Measurements from ENCODE around the gene STRA8. TPM values are rescaled to one million over a fixed set of nuclear protein-coding genes. Genes with fewer than 3 reads are reported as not detected.

Gene STRA8, protein sequence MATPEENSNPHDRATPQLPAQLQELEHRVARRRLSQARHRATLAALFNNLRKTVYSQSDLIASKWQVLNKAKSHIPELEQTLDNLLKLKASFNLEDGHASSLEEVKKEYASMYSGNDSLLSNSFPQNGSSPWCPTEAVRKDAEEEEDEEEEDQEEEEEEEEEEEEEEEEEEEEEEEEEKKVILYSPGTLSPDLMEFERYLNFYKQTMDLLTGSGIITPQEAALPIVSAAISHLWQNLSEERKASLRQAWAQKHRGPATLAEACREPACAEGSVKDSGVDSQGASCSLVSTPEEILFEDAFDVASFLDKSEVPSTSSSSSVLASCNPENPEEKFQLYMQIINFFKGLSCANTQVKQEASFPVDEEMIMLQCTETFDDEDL
- not detected in 2 replicates for total RNA-seq (2014; rRNA removed; shearing (Covaris generic))
- polyA plus RNA-seq (2014; cell fraction: nucleus; rRNA removed): not detected in 2 replicates

DNA sequence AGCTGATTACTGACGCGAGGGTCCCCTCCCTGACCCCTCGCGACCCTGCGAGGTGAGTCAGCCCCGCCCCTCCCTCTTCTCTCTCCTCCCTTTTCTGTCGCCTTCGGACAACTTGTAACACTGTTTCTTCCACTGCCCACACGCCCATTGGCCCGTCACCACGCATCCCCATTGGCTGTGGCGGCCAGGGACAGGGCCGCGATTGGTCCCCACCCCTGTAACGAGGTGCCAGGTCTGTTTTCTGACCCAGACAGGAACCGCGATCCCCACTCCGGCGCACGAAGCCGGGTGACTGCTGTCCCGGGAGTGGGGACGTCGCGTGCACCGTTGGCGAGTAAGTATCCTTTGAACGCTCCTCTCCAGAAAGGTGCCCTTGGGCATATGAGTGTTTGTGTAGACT, at the start of gene STRA8:
TSS of gene STRA8 (plus strand) at position 269 of the 400 bp plus-strand sequence. CDS start 6,687 bp downstream, outside the sequence.
- no peak for DNase-seq (ENCODE audit: extremely low read depth, low read depth)

DNA sequence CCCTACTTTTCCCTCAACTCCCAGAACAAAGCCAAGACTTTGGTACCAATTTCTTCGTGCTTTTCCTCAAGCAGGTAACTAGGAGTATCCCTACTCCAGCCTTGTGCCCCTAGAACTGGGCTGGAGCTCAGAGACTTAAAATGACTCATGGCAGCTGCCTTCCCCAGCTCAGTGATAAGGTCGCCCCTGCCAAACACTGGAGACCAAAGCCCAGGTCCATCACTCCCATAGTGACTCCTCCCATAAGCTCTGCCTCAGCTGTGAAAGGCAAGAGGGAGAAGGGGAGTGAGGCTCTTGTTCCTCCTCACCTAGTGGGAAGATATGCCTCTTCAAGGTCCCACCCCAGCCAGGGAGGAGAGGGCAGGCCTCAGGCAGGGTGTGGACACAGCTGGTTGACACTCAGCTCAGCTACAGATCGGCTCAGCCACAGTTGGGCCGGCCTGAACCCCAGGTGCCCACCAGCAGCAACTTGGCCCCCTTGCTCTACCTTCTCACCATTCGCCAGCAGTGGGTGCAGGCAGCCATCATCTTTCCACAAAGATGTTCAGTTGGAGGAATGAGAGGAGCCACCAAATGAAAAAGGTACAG, 49.3 kb upstream of the STRA8 start:
- DNase-seq (ENCODE audit: extremely low read depth, low read depth): no peak

DNA sequence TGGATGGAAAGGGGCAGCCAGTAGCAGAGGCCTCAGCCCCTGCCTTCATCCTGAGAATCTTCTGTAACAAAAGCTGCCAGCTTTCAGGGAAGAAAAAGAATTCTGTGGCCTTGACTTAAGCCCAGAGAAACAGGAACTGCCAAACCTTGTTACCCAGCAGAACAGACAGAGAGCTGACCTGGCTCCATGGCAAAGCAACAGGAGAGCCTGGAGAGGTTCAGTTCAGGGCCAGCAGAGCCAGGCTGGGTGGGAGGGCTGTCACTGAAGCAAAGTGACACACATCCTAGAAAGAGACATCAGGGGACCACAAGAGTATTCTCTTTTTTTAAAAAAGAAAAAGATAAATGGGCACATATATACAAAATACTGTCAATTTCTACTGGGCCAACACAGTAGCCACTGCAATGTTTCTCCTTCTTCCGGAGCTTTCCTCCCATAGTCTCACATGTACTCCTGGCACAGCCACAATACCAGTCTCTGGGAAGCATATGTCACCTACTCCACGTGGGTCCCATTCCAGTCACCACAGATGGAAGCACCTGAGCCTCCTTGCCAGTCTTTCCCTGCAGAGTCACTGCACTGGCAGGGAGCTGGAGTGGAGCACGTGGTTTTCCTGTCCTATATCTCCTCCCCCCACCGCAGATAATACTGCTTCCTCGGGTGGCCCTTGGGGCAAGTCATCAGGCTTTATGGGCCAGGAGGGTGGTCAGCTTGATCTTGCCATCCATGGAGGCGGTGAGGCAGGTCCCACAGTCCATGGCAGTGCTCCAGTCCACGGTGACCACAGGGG, 48.0 kb upstream of the STRA8 start:
- no peak for DNase-seq (ENCODE audit: extremely low read depth, low read depth)

DNA sequence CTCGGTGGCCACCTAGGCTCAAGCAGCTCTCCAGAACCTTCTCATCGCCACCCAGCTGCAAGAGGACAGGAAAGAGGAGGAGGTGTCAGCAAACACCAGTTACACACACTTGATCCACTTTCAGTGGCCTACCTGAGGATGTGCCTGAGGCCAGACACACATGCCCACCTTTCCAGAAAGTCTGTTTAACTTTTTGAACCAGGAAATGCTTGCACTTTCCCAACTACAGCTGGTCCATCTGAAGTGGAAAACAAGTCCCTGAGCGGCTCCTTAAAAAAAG, 47.4 kb upstream of the STRA8 start:
- DNase-seq (ENCODE audit: extremely low read depth, low read depth): no peak

DNA sequence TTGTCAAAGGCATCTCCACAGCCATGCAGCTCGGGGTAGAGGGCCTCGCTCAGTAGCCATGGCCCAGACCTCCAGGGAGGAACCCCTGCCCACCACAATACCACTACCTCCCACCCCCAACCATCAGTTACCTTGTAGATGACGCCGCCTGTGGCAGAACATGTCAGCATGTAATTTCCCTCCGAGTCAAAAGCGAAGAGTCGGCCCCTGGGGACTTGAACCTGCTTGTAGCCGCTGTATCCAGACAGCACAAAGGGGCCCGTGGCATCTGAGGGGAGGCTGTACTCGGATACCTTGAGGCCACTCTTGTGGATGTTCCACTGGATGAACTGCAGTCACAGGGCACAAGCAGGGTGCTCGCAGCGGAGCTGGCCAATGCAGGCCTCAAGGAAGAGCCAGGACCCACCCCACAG, 46.8 kb upstream of the STRA8 start:
- no peak for DNase-seq (ENCODE audit: extremely low read depth, low read depth)

DNA sequence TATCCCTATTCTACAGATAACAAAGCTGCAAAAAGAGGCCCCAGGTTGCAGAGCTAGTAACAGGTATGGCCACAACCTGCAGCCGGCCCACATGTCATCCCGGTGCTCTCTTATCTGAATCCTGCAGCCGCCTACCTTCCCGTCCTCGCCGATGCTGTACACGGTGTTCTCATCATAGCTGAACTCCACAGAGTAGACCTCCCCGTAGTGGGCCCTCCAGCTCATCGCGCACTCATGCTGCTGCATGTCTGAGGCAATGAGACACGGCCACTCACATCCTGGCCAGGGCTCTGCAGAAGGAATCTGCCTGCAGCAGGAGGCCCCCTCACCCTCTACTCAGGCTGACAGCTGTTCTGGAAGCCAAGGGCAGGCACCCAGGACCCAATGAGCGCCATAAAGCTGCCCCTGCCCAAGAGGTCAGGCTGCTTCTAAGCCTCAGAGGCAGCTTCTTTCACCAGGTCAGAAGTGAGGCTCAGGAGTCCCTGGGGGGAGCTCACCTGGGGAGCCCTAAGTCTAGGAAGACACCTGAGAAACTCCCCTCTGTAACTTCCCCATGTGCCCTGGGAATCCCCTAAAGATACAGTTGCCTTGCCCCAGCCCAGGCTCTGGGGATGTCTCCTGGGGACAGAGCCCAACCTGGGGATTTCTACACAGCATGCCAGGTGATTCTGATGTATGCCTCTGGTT, 45.2 kb upstream of the STRA8 start:
- no peak for DNase-seq (ENCODE audit: extremely low read depth, low read depth)

DNA sequence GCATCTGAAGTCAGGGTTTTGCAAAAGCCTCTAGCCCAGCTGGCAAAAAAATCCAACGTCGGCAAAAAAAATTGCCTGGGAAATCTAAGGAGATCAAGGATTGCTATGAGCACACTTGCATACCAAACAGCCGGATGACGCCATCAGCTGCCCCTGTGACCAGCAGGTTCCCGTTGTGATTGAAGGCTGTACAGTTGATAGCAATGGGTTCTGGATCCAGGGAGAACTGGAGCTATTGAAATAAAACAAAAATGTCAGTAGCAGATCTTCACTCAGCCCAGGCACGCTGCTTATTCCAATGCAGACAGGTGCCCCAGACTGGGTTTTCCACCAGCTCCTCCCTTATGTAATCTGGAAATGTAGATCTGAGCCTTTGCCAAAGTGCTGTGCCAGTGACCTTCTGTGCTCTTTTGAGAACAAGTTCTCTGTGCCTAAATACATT, 44.4 kb upstream of the STRA8 start:
- DNase-seq (ENCODE audit: extremely low read depth, low read depth): no peak

DNA sequence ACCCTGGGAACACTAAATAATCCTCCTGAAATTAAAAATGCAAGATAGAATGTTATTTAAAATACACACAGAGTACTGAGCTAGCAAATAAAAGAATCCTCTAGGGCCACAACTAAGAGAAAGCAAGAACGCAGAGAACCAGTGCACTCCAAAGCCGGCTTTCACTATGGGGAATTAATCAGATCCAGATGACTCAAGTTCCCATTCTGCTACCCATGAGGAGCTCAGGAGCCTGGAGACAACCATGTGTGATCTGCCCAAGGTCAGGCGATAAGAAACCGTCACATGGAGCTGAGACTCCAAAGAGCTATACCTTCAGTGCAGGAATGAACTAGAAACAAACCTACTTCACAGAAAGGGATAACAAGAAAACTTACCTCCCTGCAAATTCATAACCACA, 43.7 kb upstream of the STRA8 start:
- no peak for DNase-seq (ENCODE audit: extremely low read depth, low read depth)

DNA sequence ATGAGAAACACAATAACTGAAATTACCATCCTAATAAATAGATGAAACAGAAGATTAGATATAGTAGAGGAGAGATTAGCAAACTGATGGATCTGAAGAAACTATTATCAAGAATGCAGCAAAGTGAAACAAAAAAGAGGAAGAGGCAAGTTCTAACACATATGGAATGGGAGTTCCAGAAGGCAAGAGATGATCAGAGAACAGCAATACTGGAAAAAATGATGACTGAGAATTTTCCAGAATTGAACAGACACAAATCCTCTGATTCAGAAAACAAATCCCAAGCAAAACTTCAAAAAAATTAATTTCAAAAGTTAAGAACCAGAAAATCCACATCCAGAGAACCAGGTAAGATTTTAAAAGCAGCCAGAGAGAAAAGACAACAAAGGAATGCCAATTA, 42.9 kb upstream of the STRA8 start:
- DNase-seq (ENCODE audit: extremely low read depth, low read depth): no peak

DNA sequence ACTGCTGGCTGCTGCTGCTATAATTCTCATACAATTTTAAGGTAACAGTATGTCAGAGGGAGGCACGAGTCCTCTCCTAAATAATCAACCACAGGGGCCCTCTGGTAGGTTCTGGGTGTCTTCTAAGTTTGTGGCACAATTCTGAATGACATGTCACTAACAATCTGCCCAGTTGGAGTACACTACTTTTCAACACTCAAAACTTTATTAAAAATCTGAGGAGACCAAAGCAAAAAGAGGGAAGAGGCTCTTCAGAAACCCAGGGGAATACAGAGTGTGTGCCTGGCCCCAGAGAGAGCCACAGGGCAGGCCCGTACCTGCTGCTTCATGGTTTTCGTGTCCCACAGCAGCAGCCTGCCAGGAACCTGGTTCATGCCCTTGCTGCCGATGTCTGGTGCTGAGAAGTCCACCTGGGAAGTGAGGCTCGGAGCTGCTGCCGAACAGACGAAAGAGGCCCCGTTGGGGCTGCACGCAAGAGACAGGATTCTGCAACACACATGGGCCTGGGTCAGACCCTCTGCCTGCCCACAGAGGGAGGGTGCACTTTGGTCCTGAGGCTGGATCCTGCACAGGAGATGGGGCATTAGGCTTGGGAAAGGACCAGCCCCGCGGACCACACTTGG, 40.6 kb upstream of the STRA8 start:
- no peak for DNase-seq (ENCODE audit: extremely low read depth, low read depth)

DNA sequence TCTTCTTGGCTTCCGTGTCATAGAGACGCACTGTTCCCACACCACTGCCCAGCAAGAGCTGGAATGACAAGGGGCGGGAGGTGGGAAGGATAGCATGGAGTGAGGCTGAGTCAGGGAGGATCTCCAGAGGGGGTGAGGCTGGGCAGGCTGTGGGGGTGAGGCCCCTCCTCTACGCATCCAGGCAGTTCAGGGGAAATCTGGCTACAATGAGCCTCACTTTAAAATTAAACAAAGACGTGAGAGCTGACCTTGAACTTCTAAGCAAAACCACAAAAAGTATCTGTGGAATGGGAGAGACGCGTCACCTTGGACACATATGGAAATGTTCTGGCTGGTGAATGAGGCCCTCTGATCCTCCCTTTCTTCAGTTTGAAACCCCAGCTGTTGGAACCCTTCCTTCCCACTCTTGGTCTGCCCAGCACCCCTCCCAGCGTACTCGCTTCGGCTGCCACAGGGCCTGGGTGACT, 40.0 kb upstream of the STRA8 start:
- no peak for DNase-seq (ENCODE audit: extremely low read depth, low read depth)

DNA sequence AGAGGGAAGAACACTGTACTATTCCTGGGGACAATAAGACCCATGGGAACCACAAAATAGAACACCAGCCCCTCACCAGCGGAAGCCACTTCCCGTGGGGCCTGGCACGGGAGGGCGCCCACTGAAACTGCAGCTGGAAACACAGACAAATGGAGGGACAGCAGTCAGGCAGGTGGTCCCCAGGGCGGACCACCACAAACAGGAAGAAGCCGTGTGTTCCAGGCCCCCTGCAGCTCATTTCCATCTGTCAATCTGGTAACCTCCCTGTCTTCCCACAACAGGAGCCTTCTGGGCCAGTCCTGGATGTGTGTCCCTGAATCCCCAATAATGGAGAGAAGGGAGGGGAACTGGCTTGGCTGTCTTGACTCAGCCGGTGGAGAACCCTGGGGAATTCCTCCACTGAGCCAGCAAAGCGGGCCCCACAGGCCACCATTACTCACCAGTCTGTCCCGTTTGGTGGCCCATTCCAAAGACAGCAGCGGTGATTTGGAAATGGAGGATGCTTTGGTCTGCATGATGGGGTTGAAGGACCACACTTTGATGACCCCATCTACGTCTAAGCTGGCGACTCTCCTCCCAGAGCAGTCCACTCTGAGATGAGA, 39.0 kb upstream of the STRA8 start:
- no peak for DNase-seq (ENCODE audit: extremely low read depth, low read depth)

DNA sequence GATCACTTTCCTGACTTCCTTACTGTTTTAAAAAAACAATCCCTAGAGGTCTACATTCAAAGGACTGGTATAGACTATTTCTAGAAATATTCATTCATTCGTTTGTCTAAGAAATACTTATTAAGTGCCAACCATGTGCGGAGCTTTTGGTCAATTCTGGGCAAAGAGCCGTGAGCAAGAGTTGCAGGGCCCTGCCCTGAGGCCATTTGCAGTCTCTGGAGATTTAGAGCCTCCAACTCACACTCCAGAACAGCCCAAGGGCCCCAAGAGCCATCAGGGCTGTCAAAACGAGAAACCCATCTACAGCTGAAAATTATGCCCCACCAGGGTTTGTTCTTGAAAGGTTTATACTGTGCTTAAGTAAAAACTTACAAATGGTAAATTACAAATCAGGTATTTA, 38.5 kb upstream of the STRA8 start:
- no peak for DNase-seq (ENCODE audit: extremely low read depth, low read depth)

DNA sequence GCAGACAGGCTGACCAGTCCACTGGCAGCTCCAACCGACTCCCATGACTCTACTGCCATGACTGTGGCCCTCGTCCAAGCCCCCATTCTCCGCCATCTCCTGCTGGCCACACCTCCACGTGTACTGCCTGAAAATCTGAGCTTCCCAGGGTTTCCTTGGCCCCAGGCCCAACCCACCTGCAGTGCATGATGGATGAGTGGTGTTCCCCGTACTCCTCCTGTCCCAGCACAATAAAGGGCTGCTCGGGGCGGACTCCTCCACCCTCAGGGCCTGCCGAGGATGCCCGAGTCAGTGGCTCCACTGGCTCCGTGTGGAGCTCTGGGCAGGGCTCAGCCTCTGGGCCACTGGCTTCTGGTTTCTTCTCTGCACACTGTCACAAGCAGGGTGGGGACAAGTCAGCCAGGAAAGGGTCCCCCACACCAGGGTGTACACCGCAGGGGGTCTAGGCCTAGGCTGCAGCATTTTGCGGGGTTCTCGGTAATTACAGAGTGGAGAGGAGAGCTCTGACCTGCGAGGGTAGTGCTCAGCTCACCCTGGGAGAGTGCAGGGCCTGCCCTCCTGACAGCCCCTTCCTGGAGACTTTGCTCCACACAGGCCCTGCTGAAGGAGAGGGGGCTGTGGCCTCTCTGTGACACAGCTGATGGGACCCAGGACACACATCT, 37.5 kb upstream of the STRA8 start:
- no peak for DNase-seq (ENCODE audit: extremely low read depth, low read depth)

DNA sequence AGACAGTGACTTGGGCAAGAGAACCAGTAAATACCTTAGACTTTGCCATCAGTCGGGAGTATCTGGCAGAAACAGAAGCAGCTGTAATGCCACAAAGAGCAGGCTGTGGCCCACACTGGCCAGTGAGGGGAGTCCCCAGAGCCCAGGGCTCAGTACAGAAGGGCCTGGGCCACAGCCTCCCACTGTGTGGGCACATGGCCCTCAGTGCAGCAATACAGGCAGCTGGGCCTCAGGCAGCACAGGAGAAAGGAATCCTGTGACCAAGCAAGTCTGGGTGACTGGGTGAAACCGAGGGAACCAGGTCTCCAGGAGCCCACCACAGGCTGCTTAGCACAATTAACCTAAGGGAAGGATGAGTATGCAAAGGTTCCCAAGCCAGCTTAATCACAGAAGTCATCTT, 36.3 kb upstream of the STRA8 start:
- no peak for DNase-seq (ENCODE audit: extremely low read depth, low read depth)

DNA sequence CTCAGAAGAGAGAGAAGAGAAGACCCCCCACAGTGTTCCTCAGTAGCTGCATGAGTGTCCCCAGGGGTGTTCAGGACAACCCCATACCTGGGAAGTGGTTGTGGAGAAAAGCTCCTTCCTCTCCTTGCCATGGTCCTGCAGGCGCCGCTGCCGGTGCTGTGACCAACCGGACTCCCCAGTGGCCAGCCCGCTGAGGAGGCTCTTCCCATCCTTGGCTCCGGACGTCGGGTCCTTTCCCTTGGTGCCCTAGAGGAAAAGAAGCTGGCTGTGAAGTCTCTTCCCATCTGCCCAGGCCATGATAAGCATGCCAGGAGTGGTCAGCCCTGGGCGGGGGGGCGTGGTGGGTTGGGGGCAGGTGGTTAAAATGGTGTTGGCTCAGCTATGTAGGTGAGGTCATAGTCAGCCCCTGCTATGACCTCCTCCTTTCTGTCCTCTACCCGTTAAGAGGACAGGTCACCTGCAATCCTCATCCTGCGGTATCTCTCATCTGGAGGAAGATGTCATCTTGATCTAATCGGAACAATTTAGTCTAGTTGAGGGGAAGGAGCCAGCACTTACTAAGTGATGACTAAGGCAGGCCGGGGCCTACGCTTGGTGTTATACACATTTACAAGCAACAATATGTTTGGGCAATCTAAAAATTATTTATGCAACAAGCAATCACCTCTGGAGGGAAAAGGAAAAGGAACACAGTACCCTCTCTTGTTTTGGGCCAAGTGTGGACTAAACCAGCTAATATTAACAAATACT, 35.6 kb upstream of the STRA8 start:
- no peak for DNase-seq (ENCODE audit: extremely low read depth, low read depth)

DNA sequence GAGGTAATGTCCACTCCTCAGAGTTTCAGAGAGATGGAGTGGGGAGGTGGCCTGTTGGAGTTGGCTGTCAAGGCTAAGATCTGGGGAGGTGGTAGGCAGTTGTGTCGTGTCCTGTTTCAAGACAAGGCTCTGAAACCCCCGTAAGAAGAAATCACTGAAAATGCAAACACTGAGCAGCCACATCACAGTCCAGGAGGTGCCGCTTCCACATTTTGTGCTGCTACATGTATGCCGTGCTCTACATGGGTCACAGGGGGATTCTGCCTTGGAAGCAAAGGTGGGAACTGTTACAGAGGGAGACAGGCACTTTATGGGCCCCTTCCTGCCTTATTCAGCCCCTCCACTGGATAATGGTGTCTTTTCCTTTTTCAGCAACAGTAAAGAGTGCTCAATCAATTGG, 34.2 kb upstream of the STRA8 start:
- DNase-seq (ENCODE audit: extremely low read depth, low read depth): no peak

DNA sequence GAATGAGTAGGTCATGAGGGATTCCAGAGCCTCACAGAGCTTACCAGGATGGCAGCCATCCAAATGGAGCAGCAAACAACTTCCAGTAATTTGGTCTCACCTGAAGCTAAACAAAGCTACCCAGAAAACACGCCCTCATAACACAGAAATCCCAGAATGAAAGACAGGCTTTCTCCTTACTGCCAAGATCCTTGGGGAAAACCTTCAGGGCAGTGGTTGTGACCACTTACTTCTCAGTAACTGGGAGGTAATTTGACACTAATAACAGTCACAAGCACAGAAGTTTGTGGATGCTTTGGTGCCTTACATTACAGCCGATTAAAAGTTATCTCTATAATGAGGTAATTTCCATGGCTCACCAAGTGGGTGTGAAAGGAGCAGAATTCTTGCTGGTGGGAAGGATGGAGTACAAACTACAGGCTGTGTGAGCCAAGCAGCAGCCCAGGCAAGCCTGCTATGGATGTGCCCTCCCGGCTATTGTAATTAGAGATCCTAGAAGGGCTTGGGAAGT, 32.8 kb upstream of the STRA8 start:
- no peak for DNase-seq (ENCODE audit: extremely low read depth, low read depth)

DNA sequence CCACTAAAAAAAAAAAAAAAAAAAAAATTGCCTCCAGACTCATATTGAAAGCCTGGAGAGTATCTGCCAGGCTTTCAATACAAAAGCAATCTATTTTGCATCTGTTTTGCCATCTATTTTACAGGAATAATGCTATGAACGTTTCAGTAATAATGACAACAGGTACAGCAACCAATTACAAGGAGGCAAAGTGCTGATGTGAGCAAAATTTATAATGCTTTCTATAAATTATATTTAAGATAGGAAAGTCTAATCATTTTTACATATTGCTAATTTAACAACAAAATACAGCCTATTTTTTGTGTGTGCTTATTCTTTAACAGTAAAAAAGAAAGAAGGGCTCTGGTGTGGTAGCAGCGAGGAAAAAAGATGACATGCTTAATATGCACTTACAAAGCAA, 32.3 kb upstream of the STRA8 start:
- no peak for DNase-seq (ENCODE audit: extremely low read depth, low read depth)

All from NCI-H460 (cell line).